Amniotic epithelial cell (primary cell): Measurements from ENCODE around the gene SERPINB12.
A peak's percentile ranks its signal among the peaks of the same experiment; 100 is the strongest.

ENCODE experiments used
- DNase-seq: peaks from one replicate; pipeline ENCODE4 v3.0.0-alpha.2; 2010; ENCODE audit warnings: low read depth

Gene SERPINB12, protein sequence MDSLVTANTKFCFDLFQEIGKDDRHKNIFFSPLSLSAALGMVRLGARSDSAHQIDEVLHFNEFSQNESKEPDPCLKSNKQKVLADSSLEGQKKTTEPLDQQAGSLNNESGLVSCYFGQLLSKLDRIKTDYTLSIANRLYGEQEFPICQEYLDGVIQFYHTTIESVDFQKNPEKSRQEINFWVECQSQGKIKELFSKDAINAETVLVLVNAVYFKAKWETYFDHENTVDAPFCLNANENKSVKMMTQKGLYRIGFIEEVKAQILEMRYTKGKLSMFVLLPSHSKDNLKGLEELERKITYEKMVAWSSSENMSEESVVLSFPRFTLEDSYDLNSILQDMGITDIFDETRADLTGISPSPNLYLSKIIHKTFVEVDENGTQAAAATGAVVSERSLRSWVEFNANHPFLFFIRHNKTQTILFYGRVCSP

GRCh38 chr18:63542069-63542468 lies at the start of gene SERPINB12:
SERPINB12 (plus strand) TSS chr18:63542369; CDS start chr18:63556160, 13,791 bp downstream.
- DNase-seq: no peak

- peak; percentile 11 for DNase-seq
Measured at GRCh38 chr18:63492851-63493250, 49.3 kb upstream of the SERPINB12 start.

DNA sequence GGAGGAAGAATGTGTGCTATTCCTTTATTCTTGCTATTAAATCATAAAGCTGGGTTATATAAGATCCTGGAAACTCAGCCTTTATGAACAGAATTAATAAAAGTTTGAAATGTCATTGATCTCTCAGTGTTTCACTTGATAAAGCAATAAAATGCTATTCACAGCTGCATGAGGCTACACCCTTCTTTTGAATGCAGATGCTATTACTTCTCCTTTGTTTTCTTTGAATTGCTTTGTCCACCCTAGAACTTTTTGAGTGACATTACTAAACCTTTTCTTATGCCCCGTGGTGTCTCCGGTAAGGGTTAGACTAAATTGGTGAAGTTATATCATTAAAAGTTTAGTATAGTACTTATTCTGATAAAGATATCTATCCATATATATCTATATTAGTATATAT lies 46.5 kb upstream of the SERPINB12 start:
- DNase-seq: no peak

- peak; percentile 11 for DNase-seq
Measured at GRCh38 chr18:63505566-63506335, 36.4 kb upstream of the SERPINB12 start.

DNA sequence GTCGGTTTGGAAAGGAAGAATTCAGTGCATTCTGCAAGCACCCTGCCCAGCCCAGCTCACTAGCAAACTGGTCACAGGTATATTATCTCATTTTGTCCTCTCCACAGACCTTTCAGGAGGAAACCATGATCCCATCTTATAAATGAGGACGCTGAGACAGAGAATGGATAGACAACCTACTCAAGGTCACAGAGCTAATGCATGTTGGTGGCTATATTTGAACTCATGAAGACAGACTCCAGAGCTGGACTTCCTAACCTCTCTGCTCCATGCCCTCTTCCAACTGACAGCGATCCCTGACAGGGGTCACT lies 35.9 kb upstream of the SERPINB12 start:
- DNase-seq: no peak

DNA sequence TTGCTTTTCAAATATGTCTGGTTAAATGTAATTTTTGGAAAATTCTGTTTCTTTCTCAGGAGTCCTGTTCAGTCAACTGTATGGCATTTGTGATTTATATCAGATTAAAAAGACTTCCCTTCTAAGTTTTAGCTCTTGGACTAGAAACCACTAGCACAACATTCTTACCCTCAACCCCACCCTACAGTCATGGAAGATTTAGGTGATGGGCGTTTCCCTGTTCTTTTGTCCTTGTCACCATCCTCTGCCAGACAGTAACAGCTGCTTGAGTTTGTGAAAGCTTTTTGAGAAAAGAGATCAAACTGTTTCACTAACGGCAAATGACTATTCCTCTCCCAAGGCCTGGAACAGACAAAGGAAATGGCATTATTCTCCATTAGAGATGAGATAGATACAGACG lies 33.6 kb upstream of the SERPINB12 start:
- DNase-seq: no peak

DNA sequence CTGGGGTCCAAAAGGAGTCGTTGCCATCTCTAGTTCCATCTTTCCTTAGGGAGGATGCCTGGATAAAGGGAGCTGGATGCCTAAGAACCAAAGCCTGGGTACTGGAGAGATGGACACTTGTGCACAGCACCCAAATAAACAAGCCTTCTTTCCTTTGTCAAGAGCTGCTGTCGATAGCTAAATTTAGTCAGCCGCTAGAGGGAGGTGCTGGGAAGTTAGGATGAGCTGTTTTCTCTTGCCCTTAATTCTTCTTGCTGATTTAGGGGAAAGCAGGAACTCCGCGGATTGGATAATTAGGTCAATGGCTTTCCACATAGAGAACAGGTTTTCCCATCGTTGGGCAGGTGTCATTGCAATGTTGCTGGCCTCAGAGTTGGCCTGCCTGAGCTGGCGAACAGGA lies 30.9 kb upstream of the SERPINB12 start:
- peak; percentile 46 for DNase-seq

GRCh38 chr18:63514326-63514725 lies 27.8 kb upstream of the SERPINB12 start:
- DNase-seq: no peak

GRCh38 chr18:63514888-63515678 lies 27.1 kb upstream of the SERPINB12 start:
- no peak for DNase-seq

- no peak for DNase-seq
Measured at GRCh38 chr18:63515801-63516200, 26.4 kb upstream of the SERPINB12 start.

DNA sequence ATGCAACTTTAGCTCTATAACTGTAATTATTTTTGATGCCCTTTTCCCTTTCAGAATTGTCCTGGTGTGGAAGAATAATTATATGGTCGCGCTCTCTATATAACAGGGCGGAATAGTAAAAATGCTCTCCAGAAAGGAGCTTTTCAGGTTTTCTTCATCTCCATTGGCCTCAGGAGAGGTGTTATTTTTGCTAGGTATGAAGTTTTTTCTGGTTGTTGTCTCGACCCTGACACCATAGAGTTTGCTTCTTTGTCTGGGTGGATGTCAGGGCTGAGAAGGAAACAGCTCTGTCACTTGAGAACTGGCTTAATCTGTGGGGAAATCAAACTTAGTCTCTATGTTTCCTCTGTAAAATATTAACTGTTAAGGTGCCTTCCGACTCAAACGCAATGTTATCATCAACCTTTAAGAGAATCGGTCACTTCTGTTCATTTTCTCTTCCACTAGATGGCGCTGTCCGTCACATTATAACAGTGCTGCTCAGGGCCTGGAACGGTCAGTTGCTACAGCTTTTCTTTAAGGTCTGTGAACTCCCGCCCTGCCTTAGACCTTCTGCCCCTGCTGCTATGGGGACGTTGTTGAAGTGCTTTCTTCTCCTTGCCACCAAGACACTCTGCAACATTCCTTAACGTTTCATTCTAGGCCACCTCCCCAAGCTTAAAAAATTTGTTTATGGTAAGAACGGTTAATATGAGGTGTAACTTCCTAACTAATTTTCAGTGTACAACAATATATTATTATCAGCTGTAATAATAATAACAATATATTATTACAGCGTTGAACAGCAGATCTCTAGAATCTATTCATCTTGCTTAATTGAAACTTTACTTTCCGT lies 23.8 kb upstream of the SERPINB12 start:
- peak; percentile 62 for DNase-seq

DNA sequence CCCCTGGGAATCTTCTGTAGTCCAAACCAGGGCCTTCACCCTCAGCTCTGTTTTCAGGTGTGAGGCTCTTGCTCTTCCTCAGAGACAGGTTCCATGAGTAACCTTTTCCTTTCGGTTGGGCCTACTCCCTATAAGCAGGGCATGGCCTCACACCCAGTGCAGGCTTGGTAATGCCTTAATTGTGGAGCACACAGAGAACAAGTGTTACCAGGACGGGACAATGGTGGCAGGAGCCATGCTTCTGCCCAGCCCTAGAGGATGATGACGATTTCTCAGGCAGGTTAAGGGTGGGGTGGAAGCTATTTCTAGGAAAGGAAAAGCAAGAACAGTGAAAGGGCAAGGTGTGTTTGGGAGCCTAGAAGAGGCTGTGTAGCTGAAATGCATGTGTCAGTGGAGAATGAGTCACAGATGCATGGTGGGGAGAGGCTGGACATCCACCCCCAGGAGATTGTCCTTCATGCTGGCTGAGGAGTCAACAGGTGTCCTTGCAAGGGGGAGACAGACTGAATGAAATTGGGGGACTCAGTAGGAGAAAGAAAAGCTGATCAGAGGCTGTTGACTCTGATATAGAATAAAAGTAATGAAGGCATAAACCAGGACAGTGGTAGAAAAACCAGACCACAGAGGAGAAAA lies 22.0 kb upstream of the SERPINB12 start:
- DNase-seq: no peak

DNA sequence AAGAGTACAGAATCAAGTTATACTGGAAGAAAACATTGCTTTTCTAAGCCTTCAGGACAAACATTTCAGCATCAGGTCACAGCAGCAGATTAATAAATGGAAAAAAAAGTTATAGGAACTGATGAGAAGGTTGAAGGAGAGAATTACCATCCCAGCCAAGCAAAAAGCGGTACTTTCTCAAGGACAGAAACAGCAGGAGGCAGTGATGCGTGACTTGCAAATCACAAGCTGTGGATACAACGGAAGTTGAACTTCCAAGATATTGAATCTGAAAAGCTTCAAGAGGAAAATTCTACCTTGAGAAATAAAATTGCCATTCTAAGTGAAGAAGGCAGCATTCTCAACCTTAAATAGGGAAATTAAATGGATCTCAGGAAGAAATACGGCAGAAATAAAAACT lies 18.5 kb upstream of the SERPINB12 start:
- peak; percentile 5 for DNase-seq

DNA sequence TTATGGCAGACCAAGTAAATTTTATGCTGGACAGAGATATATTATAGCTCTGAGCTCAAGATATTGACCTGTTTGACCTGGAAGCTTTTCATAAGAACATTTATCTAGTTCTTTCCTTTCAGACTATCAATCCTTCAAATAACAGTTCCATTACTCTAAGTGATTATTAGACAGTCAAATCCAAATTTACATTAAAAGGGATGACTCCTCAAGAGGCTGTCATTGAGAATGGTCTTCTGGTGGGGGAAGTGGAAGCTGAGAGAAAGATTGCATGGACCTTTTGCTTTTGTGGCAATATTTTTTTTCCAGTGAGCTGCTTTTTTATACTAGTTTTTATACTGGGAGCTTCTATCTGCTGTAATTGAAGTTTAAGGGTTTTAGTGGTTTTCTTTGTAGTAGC lies 14.9 kb upstream of the SERPINB12 start:
- no peak for DNase-seq

GRCh38 chr18:63528863-63529492 lies 13.2 kb upstream of the SERPINB12 start:
- DNase-seq: no peak

DNA sequence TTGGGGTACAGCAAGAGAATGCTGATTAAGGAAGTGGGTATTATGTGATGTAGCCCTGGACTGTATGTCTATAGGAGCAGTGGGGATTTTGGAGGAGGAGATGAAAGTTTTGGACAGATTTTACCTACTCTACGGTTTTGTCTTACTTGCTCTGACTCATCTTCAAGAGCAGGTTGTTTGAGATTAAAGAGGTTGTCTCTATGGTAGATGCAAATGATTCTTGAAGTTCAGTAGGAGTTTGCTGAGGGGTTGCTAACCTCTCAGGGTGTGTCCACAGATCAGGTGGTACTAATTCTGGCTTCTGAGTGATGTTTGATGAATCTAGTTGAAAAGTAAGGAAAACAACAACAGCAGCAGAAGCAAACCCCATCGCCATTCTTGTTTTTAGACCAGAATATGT lies 9.7 kb upstream of the SERPINB12 start:
- DNase-seq: no peak

GRCh38 chr18:63534615-63535014 lies 7.6 kb upstream of the SERPINB12 start:
- DNase-seq: no peak

DNA sequence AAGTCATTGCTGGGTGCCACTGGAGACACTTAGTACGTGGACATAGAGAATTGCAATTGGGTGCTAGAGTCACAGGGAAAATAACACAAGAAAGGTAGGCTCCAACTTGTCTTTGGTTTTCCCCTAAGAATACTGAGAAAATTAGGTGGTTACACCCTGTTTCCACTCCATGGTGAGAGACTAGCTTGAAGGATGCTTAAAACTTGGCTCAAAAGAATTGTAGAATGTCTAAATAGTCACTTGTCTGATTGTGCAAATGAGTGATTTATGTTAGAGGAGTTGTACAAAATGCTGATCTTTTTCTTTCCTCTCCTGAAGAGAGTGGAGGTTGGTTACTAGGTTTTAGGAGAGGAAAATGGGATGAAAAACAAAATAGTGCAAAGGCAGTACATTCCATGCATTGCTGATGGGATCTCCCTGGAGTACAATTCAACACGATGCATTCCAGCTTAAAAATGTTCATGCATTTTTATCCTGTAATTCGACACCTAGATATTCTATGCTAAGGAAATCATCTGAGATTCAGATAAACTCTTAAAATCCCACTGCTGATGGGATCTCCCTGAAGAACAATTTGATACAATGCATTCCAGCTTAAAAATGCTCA lies 2.2 kb upstream of the SERPINB12 start:
- peak; percentile 7 for DNase-seq

DNA sequence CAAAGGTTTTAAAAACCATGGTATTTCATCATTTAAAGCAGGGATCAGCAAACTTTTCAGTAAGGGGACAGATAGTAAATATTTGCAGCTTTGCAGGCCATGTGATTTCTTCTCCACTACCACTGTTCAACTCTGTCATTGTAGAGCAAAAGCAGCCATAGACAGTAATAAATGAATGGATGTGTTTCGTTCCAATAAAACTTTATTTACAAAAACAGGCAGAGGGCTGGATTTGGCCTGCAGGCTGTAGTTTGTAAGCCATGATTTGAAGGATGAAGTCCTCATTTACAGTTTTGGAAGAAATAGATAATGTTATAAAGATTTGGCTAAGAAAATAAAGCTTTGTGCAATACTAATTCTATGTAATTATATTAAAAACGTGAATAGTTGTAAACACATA lies 1.8 kb downstream of the SERPINB12 start:
- no peak for DNase-seq

GRCh38 chr18:63545000-63545399 lies 2.8 kb downstream of the SERPINB12 start:
- no peak for DNase-seq
